GM19035 (cell line): ENCODE measurements around the gene USF2.

ENCODE experiments used
- ATAC-seq: cut with Tn5 transposase; IDR thresholded peaks from one replicate; pipeline ENCODE4 v1.9.1; 2021; ENCODE audit not compliant: unreplicated experiment

Gene USF2

DNA sequence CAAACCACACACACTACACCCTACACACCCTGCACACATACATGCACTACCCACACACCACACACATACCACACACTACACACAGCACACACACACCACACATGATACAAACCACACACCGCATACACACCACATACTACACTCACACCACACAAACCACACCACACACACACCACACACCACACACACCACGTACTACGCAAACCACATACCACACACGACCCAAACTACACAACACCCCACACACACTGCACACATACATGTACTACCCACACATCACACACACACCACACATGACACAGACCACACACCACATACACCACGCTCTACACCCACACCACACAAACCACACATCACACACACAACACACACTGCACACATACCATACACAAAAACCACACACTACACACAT, 29.8 kb downstream of the USF2 start:
- no peak for ATAC-seq

DNA sequence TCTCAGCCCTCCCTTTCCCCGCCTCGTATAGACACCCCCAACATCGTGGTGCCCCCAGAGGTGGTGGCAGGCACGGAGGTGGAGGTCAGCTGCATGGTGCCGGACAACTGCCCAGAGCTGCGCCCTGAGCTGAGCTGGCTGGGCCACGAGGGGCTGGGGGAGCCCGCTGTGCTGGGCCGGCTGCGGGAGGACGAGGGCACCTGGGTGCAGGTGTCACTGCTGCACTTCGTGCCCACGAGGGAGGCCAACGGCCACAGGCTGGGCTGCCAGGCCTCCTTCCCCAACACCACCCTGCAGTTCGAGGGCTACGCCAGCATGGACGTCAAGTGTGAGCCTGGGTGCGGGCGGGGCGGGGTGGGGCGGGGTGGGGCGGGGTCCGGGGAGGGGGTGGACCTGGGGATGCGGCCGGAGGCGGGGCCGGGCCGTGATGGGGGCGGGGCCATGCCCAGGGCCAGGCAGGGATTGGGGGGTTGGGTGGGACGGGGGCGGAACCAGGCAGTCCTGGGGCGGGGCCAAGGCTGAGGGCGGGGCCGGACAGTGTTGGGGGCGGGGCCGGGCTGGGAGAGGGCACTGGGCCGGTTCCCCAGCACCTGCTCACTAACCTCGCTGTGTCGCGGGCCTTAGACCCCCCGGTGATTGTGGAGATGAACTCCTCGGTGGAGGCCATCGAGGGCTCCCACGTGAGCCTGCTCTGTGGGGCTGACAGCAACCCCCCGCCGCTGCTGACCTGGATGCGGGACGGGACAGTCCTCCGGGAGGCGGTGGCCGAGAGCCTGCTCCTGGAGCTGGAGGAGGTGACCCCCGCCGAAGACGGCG, 31.0 kb downstream of the USF2 start:
- no peak for ATAC-seq

DNA sequence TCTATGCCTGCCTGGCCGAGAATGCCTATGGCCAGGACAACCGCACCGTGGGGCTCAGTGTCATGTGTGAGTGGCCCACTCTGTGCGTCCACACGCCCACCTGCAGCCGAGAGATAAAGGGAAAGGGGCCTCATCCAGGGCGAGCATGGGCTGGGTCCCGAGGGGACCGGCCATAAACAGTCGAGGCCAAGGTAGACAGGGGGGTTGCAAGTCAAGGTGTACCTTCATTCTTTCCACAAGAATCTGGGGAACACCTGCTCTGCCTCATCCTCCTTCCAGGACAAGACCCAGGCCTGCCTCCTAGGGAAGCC, 31.5 kb downstream of the USF2 start:
- no peak for ATAC-seq

DNA sequence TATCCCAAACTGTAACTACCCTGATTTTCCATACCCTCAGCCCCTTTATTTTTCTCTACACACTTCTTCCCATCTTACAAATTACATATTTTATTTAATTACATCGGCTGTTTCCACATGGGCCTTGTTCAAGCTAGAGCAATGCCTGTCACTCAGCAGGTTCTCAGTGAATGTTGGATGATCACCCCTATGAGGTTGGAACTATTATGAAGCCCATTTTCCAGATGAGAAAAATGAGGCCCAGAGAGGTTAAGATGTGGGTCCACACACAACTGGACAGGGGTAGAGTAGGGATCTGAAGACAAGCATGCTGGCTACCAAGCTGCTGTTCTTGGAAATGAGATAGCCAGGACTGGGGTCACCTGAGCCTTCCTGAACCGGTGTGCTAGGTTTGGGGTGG, 33.2 kb downstream of the USF2 start:
- ATAC-seq = no peak

DNA sequence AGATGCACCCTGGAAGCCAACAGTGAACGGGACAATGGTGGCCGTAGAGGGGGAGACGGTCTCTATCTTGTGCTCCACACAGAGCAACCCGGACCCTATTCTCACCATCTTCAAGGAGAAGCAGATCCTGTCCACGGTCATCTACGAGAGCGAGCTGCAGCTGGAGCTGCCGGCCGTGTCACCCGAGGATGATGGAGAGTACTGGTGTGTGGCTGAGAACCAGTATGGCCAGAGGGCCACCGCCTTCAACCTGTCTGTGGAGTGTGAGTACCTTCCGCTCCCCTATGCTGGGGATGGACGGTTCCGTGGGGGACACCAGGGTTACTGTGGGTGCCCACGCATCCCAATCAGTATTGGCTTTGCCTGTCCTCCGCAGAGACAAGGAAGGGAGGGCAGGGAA, 33.7 kb downstream of the USF2 start:
- ATAC-seq = no peak

DNA sequence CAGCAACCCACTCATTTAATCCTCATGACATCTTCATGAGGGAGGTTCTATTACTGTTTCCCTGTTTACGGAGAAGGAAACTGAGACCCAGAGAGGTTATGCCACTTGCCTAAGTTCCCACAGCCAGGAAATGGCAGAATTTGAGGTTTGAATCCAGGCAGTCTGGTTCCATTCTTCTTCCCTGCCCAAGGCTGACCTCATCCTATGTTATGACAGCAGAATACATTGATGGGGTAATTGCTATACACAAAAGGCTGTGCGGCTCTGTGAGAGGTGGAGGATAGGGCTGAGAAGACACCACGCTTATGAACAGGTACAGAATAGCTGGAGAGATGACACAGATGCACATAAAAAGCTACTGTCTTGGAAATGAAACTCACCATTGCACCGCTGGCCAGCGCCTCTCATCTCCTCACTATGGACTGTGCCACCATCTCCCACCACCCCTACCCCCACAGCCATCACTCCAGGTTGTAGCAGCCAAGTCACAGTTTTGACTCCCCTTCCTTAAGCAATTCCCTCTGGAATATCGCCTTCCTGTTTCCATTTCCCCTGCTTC, 34.7 kb downstream of the USF2 start:
- ATAC-seq = no peak

DNA sequence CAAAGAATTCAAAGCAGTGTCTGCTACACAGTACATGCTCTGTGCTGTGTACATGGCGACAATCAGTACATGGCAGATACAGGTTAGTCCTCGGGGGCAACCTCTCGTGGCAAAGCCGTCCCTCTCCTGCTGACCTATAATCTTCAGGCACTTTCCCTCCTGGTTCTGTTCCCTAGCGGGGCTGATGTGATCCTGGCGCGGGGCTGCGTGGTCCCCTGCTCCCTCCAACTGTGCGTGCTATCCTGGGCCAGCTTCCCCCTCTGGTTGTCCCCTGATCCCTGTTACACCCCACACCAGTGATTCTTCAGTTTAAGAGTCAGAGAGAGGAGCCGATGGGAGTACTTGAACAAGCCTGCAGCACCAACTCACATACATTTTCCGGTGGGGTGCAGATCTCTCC, 35.3 kb downstream of the USF2 start:
- ATAC-seq = no peak

DNA sequence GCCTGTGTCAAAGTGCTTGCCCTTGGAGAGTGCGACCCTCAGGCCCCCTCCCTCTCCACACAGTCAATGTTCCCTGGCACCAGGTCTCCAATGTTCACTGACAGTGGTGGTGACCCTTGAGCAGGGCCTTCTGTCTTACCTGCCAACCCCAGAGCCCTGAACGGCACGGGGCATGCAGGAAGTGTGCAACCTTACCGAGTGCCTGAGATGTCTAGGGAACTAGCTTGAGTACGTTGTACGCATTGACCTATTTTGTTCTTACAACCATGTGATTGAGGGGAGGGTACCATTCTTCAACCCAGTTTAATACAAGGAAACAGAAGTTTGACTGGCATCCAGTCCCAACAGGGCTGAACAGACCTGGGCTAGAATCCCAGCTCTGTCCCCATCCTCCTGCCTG, 36.4 kb downstream of the USF2 start:
- no peak for ATAC-seq

DNA sequence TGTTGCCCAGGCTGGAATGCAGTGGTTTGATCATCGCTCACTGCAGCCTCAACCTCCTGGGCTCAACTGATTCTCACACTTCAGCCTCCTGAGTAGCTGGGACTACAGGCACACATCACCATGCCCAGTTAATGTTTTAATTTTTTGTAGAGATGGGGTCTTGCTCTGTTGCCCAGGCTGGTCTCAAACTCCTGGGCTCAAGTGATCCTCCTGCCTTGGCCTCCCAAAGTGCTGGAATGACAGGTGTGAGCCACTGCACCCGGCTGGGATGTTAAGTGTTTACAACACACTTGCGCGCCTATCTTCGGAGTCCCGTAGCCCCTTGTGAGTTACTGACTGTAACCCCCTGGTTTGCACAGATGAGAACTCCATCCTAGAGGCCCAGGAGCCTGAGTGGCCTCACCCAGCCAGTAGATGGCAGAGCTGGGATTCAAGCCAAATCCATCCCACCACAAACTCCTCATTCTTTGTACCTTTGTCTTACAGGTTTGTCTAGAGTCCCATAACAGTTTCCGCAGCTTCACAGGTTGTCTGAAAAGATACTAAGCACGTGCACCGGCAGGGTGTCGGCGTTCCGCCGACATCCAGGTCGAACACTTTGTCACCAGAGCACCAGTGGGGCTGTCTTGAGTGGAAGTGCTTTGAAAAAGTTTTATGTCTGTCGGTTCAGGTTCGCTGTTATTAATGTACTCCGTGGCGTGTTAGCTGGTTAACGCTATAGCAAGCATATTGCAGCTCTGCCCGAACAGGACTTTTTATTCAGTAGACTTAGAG, 37.9 kb downstream of the USF2 start:
- ATAC-seq = no peak

DNA sequence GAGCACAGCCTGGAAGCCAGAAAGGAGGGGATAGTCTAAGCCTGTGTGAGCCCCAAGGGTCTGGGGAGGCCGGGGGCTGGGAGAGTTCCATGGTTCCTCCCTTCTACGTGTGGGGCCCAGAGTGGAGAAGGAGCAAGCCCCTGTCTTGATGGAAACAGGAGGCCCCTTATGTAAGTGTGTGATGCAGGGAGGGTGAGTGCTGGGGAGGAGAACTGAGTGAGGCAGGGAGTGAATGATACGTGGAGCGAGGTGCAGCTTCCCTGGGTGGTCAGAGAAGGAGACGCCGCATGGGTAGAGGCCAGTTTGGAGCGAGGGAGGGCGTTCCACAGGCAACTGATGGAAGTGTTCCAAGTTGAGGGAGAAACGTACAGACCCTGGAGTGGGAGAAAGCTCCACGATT, 39.2 kb downstream of the USF2 start:
- no peak for ATAC-seq

DNA sequence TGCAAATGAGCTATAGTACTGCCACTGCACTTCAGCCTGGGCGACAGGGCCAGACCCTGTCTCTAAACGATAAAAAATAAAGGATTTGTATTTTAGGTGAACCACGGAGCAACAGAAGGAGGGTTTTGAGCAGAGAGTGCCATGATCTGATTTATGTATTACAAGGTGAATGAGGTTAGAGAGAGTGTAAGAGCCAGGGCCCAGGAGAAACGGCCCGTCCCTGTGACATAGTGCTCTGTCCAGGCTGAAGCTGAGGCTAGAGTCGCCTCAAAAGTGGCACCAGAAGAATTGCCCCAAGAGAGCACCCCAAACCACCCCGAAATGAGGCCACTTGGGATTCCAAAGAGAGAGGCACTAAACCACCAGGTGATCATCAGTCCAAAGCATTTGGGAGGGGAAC, 40.1 kb downstream of the USF2 start:
- ATAC-seq = no peak

DNA sequence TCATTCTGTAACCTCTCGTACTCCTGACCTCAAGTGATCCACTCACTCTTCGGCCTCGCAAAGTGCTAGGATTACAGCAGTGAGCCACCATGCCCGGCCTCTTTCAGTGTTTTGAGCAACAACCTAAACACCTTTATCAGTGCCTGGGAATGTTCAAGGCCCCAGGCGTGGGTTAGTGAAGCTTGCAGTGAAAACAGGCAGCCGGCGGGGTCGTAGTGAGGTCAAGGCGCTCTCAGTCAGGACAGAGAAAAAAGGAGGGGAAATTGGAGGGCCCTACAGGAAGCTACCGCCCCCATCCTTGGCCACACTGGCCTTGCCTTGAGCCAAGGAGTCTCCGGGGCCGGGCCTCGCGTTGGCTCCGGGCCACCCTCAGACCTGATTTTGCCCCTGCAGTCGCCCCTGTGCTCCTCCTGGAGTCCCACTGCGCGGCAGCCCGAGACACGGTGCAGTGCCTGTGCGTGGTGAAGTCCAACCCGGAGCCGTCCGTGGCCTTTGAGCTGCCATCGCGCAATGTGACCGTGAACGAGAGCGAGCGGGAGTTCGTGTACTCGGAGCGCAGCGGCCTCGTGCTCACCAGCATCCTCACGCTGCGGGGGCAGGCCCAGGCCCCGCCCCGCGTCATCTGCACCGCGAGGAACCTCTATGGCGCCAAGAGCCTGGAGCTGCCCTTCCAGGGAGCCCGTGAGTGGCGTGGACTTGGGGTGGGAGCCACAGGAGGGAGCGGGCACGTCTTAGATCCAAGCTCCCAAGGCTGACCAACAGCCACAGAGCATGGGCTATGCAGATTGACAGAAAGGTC, 40.9 kb downstream of the USF2 start:
- ATAC-seq = no peak

DNA sequence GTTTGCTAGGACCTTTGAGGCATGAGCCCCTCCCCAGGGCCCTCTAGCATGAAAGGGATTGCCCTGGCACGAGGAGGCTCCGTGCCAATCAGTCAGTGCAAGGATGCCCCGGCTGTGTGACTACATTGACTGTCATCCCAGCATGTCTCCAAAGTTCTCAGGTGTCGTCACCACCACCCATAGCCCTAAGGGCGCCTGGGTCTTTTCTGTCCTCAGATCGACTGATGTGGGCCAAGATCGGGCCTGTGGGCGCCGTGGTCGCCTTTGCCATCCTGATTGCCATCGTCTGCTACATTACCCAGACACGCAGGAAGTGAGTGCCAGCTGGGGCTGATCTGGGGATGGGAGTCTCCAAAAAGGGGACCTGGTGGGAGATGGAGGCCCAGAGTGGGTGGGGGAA, 41.6 kb downstream of the USF2 start:
- ATAC-seq = no peak

DNA sequence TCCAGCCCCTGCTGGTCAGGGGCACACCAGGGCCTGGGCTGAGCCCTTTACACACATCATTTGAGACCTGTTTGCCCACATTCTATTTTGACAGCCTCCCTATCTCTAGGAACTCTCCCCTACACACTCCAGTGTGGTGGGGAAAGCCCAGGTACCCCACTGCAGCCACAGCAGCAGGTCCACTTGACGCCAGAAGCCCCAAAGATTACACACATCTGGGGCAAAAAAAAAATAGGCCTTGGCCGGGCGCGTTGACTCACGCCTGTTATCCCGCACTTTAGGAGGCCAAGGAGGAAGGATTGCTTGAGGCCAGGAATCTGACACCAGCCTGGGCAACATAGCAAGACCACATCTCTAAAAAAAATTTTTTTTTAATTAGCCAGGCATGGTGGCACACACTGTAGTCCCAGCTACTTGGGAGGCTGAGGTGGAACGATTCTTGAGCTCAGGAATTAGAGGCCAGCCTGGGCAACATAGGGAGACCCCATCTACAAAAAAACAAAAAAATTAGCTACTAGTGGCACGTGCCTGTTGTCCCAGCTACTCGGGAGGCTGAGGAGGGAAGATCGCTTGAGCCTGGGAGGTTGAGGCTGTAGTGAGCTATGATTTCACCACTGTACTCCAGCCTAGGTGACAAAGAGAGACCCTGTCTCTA, 42.2 kb downstream of the USF2 start:
- ATAC-seq = no peak

DNA sequence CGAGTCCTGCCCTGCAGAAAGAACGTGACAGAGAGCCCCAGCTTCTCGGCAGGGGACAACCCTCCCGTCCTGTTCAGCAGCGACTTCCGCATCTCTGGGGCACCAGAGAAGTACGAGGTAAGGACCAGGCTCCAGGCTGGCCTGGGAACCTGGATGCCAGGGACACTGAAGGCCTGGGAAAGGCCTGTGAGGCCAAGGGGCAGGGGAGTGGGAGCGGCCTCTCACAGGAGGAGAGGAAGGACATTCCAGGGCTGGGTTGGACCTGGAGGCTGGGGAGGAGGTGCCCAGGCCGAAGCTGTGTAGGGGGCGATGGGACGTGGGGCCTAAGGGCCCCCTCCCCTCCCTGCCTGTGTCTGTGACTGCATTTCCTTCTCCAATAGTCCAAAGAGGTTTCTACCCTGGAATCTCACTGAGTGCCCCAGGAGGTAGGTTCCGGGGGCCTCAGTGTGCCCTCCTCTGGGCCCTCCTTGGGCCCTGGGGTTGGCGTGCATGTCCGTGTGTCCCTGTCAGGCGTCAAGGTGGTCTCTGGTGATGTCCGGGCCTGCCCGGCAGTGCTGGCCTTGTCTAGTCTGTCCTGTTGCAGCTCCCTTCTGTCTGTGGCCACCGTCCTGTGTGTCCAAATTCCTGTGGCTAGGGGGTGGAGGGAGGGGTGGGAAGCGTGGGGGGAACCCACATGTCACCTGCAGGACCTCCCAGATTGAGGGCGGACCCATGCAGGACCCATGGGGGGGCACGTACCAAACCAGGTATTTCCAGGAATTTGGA, 43.3 kb downstream of the USF2 start:
- ATAC-seq = no peak

DNA sequence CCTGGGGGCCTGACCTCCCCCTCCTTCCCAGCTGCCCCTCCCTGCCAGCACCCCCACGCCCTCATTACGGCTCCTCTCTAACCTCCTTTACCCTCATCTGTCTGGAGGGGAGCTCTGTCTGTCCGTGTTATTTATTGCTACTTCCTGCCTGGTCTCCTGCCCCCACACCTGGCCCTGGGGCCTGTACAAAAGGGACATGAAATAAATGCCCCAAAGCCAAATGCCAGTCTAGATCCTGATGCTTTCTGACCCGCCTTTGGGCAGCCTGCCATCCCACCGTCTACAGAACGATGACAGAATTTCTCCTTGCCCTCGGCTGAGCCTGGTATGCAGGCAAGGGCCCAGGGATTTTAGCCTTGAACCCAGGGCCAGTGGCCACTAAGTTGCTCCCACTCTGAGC, 44.8 kb downstream of the USF2 start:
- no peak for ATAC-seq

DNA sequence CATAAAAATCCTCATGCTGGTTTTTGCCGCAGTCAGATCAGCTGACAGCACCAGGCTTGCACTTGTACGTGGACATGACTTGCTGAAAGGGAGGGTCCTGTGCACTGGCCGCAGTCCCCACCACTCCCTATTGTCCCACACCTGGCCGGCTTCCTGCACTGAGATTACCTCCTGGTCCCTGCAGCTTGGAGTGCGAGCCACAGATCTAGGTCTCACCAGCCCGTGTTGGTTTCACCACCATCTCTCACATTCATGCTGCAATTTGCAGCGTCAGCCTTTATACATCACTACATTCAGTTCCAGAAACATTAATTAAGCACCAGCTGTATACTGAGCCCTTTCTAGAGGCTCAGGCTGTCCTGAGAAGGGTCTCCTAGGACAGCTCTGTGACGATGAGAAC, 45.3 kb downstream of the USF2 start:
- ATAC-seq = no peak

DNA sequence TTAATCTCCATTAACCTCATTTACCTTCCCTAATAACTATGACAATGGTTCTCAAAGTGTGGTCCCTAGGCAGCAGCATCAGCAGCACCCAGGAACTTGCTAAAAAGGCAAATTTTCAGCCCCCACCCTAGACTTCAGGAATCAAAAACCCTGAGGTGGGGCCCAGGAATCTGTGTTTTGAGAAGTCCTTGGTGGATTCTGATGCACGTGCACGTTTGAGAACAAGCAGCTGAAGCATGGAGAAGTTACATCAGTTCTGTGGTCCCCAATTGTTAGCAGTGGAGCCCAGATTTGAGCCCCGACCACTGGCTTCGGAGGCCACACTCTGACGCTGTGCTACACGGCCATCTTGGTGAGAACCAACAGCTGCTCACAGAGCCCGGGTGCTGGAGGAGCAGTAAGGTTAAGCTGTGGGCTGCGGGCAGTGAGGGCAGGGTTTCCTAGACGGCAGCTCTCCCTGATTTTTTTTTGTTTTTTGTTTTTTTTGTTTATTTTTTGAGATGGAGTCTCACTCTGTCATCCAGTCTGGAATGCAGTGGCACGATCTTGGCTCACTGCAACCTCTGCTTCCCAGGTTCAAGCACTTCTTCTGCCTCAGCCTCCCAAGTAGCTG, 46.2 kb downstream of the USF2 start:
- no peak for ATAC-seq

DNA sequence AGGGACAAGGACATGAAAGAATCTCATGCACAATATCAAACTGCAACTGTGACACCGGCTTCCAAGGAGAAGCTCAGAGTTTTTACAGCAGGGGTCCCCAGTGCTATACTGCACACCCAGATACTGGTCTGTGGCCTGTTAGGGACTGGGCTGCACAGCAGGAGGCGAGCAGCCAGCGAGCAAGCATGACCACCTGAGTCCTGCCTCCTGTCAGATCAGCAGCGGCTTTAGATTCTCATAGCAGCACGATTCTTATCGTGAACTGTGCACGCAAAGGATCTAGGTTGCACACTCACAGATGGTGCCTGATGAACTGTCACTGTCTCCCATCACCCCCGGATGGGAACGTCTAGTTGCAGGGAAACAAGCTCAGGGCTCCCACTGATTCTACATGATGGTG, 47.1 kb downstream of the USF2 start:
- no peak for ATAC-seq

DNA sequence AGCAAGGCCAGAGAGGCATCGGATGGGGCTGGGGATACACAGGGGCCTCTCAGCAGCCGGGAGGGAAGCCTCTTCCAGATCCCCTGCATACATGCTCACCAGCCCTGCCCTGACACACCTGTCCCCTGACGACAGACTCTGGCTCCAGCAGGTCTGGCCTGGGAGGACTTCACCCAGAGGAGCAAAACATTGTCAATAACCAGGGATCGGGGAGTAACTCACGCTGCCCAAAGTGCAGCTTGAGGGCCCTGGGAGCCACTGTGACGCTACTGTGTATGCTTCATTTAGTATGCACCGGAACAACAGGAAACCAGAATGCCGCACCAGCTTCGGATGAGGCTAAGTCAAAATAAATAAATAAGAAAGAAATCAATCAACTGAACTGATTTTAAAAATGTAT, 47.8 kb downstream of the USF2 start:
- no peak for ATAC-seq
